IMR-90 (cell line): ENCODE measurements around the gene ACIN1. TPM values are rescaled to one million over a fixed set of nuclear protein-coding genes. Genes with fewer than 3 reads are reported as not detected.

ENCODE experiments used
- ATAC-seq: fragments of 200-7000 bp; cut with Tn5 transposase; 2 replicates; pipeline ENCODE4 v1.9.1; 2020; ENCODE audit warnings: low read depth, mild to moderate bottlenecking, moderate library complexity
- BruUV-seq: library from RNA; stranded (reverse); fragments of 400-500 nt; replicated peaks from 2 replicates; lab custom pipeline; 2021; lab: Mats Ljungman, UMichigan
- CTCF ChIA-PET: fragments of 300-600 bp; formaldehyde crosslinking; extraction: SDS; loops from one replicate; lab custom pipeline; 2021; ENCODE audit warnings: antibody characterized with exemption; lab: Yijun Ruan, JAX
- POLR2A ChIA-PET: fragments of 300-600 bp; sonication (Branson Sonifier 250); formaldehyde crosslinking; loops from one replicate; lab custom pipeline; 2022; ENCODE audit warnings: antibody characterized with exemption; ENCODE audit not compliant: unreplicated experiment; lab: Charles Lee
- DNase-seq: peaks from one replicate; pipeline ENCODE4 v3.0.0; 2013
- H2AFZ ChIP-seq: replicated peaks from 2 replicates; pipeline ENCODE3; 2013; ENCODE audit warnings: low read length, mild to moderate bottlenecking; ENCODE audit not compliant: poor library complexity
- H2AK5ac ChIP-seq: 2 replicates; pipeline ENCODE4 v1.6.1; 2013; ENCODE audit warnings: low read depth, low read length, inconsistent platforms
- H2AK9ac ChIP-seq: replicated peaks from 2 replicates; pipeline ENCODE3; 2013; ENCODE audit warnings: mild to moderate bottlenecking, low read depth, low read length, moderate library complexity; ENCODE audit not compliant: poor library complexity
- H2BK120ac ChIP-seq: 2 replicates; pipeline ENCODE4 v1.6.1; 2013; ENCODE audit warnings: low read depth, low read length, inconsistent platforms
- H2BK15ac ChIP-seq: 3 replicates; pipeline ENCODE4 v1.6.1; 2013; ENCODE audit warnings: low read depth, low read length, inconsistent platforms
- H2BK20ac ChIP-seq: 2 replicates; pipeline ENCODE4 v1.6.1; 2013; ENCODE audit warnings: low read depth, mild to moderate bottlenecking, inconsistent platforms, low read length, moderate library complexity
- H2BK5ac ChIP-seq: 2 replicates; pipeline ENCODE4 v1.6.1; 2013; ENCODE audit warnings: mild to moderate bottlenecking, low read depth, low read length, inconsistent platforms; ENCODE audit not compliant: poor library complexity, severe bottlenecking
- H3K14ac ChIP-seq: replicated peaks from 2 replicates; pipeline ENCODE4 v1.6.1; 2013; ENCODE audit warnings: low read depth, low read length, inconsistent platforms
- H3K18ac ChIP-seq: 2 replicates; pipeline ENCODE4 v1.6.1; 2013; ENCODE audit warnings: low read depth, low read length, control low read depth
- H3K23ac ChIP-seq: 2 replicates; pipeline ENCODE4 v1.6.1; 2013; ENCODE audit warnings: low read depth, low read length, inconsistent platforms
- H3K27ac ChIP-seq: 2 replicates; pipeline ENCODE4 v1.5.1; 2013; ENCODE audit warnings: mild to moderate bottlenecking, control low read depth, low read length; ENCODE audit not compliant: insufficient read depth
- H3K27me3 ChIP-seq: 2 replicates; pipeline ENCODE4 v1.6.1; 2013; ENCODE audit warnings: low read length; ENCODE audit not compliant: control insufficient read depth, insufficient read depth
- H3K36me3 ChIP-seq: 2 replicates; pipeline ENCODE4 v1.6.1; 2013; ENCODE audit warnings: low read length, mixed read lengths; ENCODE audit not compliant: control insufficient read depth, insufficient read depth
- H3K4ac ChIP-seq: 2 replicates; pipeline ENCODE4 v1.6.1; 2013; ENCODE audit warnings: low read depth, low read length, inconsistent platforms
- H3K4me1 ChIP-seq: 2 replicates; pipeline ENCODE4 v1.6.1; 2013; ENCODE audit warnings: low read length, mixed read lengths; ENCODE audit not compliant: control insufficient read depth, insufficient read depth
- H3K4me2 ChIP-seq: 2 replicates; pipeline ENCODE4 v1.6.1; 2013; ENCODE audit warnings: low read depth, mild to moderate bottlenecking, control low read depth, low read length, moderate library complexity
- H3K4me3 ChIP-seq: 2 replicates; pipeline ENCODE4 v1.5.1; 2013; ENCODE audit warnings: low read depth, mild to moderate bottlenecking, control low read depth, low read length, moderate library complexity; ENCODE audit not compliant: insufficient read depth
- H3K56ac ChIP-seq: 2 replicates; pipeline ENCODE4 v1.6.1; 2013; ENCODE audit warnings: low read length, inconsistent platforms; ENCODE audit not compliant: insufficient read depth; ENCODE audit errors: extremely low read depth
- H3K79me1 ChIP-seq, 2 experiments: 2 replicates each; pipeline ENCODE4 v1.6.1; 2013; ENCODE audit warnings: low read length in 2 of 2, inconsistent platforms in 1 of 2, low read depth in 1 of 2
- H3K9ac ChIP-seq: 2 replicates; pipeline ENCODE4 v1.6.1; 2013; ENCODE audit warnings: low read depth, low read length, control low read depth
- H3K9me1 ChIP-seq: 2 replicates; pipeline ENCODE4 v1.6.1; 2013; ENCODE audit warnings: low read length, inconsistent platforms; ENCODE audit not compliant: insufficient read depth
- H3K9me3 ChIP-seq: 2 replicates; pipeline ENCODE4 v1.6.1; 2013; ENCODE audit warnings: low read length; ENCODE audit not compliant: control insufficient read depth, insufficient read depth
- H4K20me1 ChIP-seq: 2 replicates; pipeline ENCODE4 v1.6.1; 2013; ENCODE audit warnings: low read length, inconsistent platforms; ENCODE audit not compliant: insufficient read depth
- H4K5ac ChIP-seq: 2 replicates; pipeline ENCODE4 v1.6.1; 2013; ENCODE audit warnings: mild to moderate bottlenecking, low read depth, low read length, control low read depth
- H4K8ac ChIP-seq, 2 experiments: 2 replicates each; pipeline ENCODE4 v1.6.1; 2013; ENCODE audit warnings: low read depth in 2 of 2, low read length in 2 of 2, control low read depth in 1 of 2, inconsistent platforms in 1 of 2
- H4K91ac ChIP-seq: 2 replicates; pipeline ENCODE4 v1.6.1; 2013; ENCODE audit warnings: low read depth, low read length, inconsistent platforms; ENCODE audit not compliant: insufficient read depth
- BHLHE40 ChIP-seq: fragments of 150-350 bp; IDR thresholded peaks from 2 replicates; pipeline ENCODE4 v1.6.1; 2016; ENCODE audit warnings: mild to moderate bottlenecking, low read depth, low read length
- CEBPB ChIP-seq: IDR thresholded peaks from 2 replicates; pipeline ENCODE4 v1.6.1; 2012; ENCODE audit warnings: low read depth, low read length, improper control_type of control experiment
- CHD1 ChIP-seq: IDR thresholded peaks from 2 replicates; pipeline ENCODE4 v1.6.1; 2012; ENCODE audit warnings: low read depth, low read length, improper control_type of control experiment
- CTCF ChIP-seq: conservative IDR thresholded peaks from 2 replicates; pipeline ENCODE4 v1.5.1; 2012; ENCODE audit warnings: mild to moderate bottlenecking, low read depth, low read length, improper control_type of control experiment
- ELK1 ChIP-seq: fragments of 150-350 bp; IDR thresholded peaks from 2 replicates; pipeline ENCODE4 v1.6.1; 2016; ENCODE audit warnings: low read depth, mild to moderate bottlenecking, low read length, moderate library complexity, borderline replicate concordance
- FOS ChIP-seq: fragments of 150-350 bp; IDR thresholded peaks from 2 replicates; pipeline ENCODE4 v1.6.1; 2016; ENCODE audit warnings: low read depth, low read length
- MAFK ChIP-seq: IDR thresholded peaks from 2 replicates; pipeline ENCODE4 v1.6.1; 2012; ENCODE audit warnings: low read depth, low read length, improper control_type of control experiment
- MAZ ChIP-seq: IDR thresholded peaks from 2 replicates; pipeline ENCODE4 v1.6.1; 2012; ENCODE audit warnings: low read depth, mild to moderate bottlenecking, low read length, improper control_type of control experiment, moderate library complexity, borderline replicate concordance
- NFE2L2 ChIP-seq: fragments of 150-350 bp; IDR thresholded peaks from 2 replicates; pipeline ENCODE4 v1.6.1; 2016; ENCODE audit warnings: low read depth, mild to moderate bottlenecking, low read length
- POLR2A ChIP-seq: IDR thresholded peaks from 2 replicates; pipeline ENCODE4 v1.6.1; 2012; ENCODE audit warnings: mild to moderate bottlenecking, low read depth, low read length
- RAD21 ChIP-seq: IDR thresholded peaks from 2 replicates; pipeline ENCODE4 v1.6.1; 2012; ENCODE audit warnings: low read length, improper control_type of control experiment
- RFX5 ChIP-seq: IDR thresholded peaks from 2 replicates; pipeline ENCODE4 v1.8.0; 2012; ENCODE audit warnings: low read depth, mild to moderate bottlenecking, low read length, moderate library complexity
- SMC3 ChIP-seq: fragments of 150-350 bp; IDR thresholded peaks from 2 replicates; pipeline ENCODE4 v1.6.1; 2016; ENCODE audit warnings: low read depth, mild to moderate bottlenecking, antibody characterized with exemption, low read length, moderate library complexity
- USF2 ChIP-seq: fragments of 150-350 bp; IDR thresholded peaks from 2 replicates; pipeline ENCODE4 v1.6.1; 2017; ENCODE audit warnings: mild to moderate bottlenecking, antibody characterized with exemption, low read length, low read depth
- WGBS, 2 experiments: methylation state at CpG; one replicate each; pipeline versions ENCODE4 v1.1.5 to v1.1.7; 2013; ENCODE audit warnings: missing lambda C conversion rate in 2 of 2; ENCODE audit not compliant: insufficient read length in 1 of 2; ENCODE audit errors: extremely low coverage in 2 of 2; 5-methylcytosine and 5-hydroxymethylcytosine counted together
- dilution Hi-C: fragments of 300-500 bp; cut with HindIII; formaldehyde crosslinking; loops from one replicate; pipeline ENCODE4 v1.14.3; 2018; ENCODE audit warnings: low sequenced_read_pairs; ENCODE audit not compliant: unreplicated experiment
- in situ Hi-C: fragments of 300-500 bp; cut with MboI; formaldehyde crosslinking; loops from 3 replicates; pipeline ENCODE4 v1.14.3; 2019; ENCODE audit warnings: low sequenced_read_pairs, inconsistent platforms, mixed read lengths
- intact Hi-C: fragments of 100-400 bp; cut with micrococcal nuclease; formaldehyde crosslinking; loops from 2 replicates; pipeline ENCODE4 v1.10.0; 2022
- polyA plus RNA-seq, 3 experiments: library from polyadenylated mRNA; depleted of rRNA; stranded (reverse); fragments of >200 nt; gene quantifications; 2 replicates each; pipeline ENCODE4 v1.2.3, GENCODE V29; 2012; ENCODE audit warnings: low replicate concordance in 1 of 3
- total RNA-seq: library from RNA; depleted of rRNA; stranded (reverse); fragments of >200 nt; gene quantifications from 2 replicates; pipeline ENCODE4 v1.2.3, GENCODE V29; 2012

ACIN1 gene
- total and polyA plus RNA-seq, 2 of the 4 experiments (the other 2 are of a cell fraction): 73.8 to 185 TPM

GRCh38 chr14:23101986-23102625 lies 7.2 kb upstream of the ACIN1 start:
- Histone ChIP-seq H3K56ac (no peak overlapping the region), H4K5ac (no peak overlapping the region), H3K18ac (no peak overlapping the region), H4K20me1 (peaks cover 29% of the 10 kb centered on the region; the same call in 1 of the 2 replicates), H3K4ac (no peak overlapping the region), H2BK20ac (no peak overlapping the region), H2BK120ac (no peak overlapping the region), H3K4me3 (no peak overlapping the region), H3K14ac (no peak overlapping the region), H3K27ac (no peak overlapping the region), H3K9me1 (peaks cover 11% of the 10 kb centered on the region), H3K4me2 (no peak overlapping the region), H2AK9ac (no peak overlapping the region), H3K4me1 (peaks cover 6% of the 10 kb centered on the region), H3K36me3 (peaks cover 12% of the 10 kb centered on the region), H2AFZ (no peak overlapping the region), H2BK5ac (no peak overlapping the region), H3K27me3 (no peaks in the 10 kb centered on the region), H2AK5ac (no peak overlapping the region; the same call in 1 of the 2 replicates), H3K79me1 (peaks cover 15 to 41% of the 10 kb centered on the region in 2 experiments; a peak in 3 of 4 replicates), H4K8ac (no peak overlapping the region), H3K9me3 (no peaks in the 10 kb centered on the region), H2BK15ac (no peak overlapping the region), H3K23ac (no peak overlapping the region), H3K9ac (no peak overlapping the region), H4K91ac (no peak overlapping the region; the same call in 1 of the 2 replicates)
- DNase-seq (no peak), ATAC-seq (no peak)
- 100% methylated on average over 1 of the region's 10 CpGs; no CpG with 5 or more reads in 1 of the 2 experiments for WGBS, 2 experiments
- no peak for TF ChIP-seq USF2
- no peak for TF ChIP-seq CEBPB
- no peak for TF ChIP-seq NFE2L2
- TF ChIP-seq FOS: no peak
- TF ChIP-seq MAZ: no peak
- no peak for TF ChIP-seq BHLHE40
- TF ChIP-seq CTCF: no peak
- TF ChIP-seq ELK1: no peak
- TF ChIP-seq SMC3: no peak
- no peak for TF ChIP-seq POLR2A
- TF ChIP-seq CHD1: no peak
- TF ChIP-seq RFX5: no peak
- no peak for TF ChIP-seq MAFK
- TF ChIP-seq RAD21: no peak
- in situ Hi-C loops (loop anchor here (5.0 kb wide), 1 partner anchor 35 kb away; no protein-coding TSS in a partner anchor), dilution Hi-C loops (no loop called here), intact Hi-C loops (no loop called here)
- ChIA-PET POLR2A (interaction anchor here (0.5 kb wide), 1 partner anchor 1127 kb away, joined by 8 read pairs; no protein-coding TSS in a partner anchor), CTCF (no interaction called here)
- no TSS peak for BruUV-seq
